Measurements from ENCODE around the gene KNDC1. TPM values are rescaled to one million over a fixed set of nuclear protein-coding genes. Genes with fewer than 3 reads are reported as not detected.

Gene KNDC1
- total RNA-seq, 4 donors from 2014 or later = 0.19 to 0.59 (median 0.39) TPM

GRCh38 chr10:133114726-133115452 lies 45.1 kb upstream of the KNDC1 start:
- DNase-seq (ENCODE audit: low spot score in 2 of 2) = no peak
- 81 to 82% methylated on average over 23 to 27 of the region's 33 CpGs for WGBS, 2 donors
- intact Hi-C loops (cut with DNase I; ENCODE audit: low total_unique reads) = no loop called here
- no peak for TF ChIP-seq POLR2A (IDR thresholded peaks at IDR 0.05)
- no peak for TF ChIP-seq CTCF (IDR thresholded peaks at IDR 0.05)
- H3K4me3 ChIP-seq (ENCODE audit: low read depth, poor library complexity, severe bottlenecking) = no peak overlapping the region

- intact Hi-C loops (cut with DNase I; ENCODE audit: low total_unique reads) = no loop called here
- no peak for DNase-seq (ENCODE audit: low spot score in 2 of 2)
- TF ChIP-seq POLR2A (IDR thresholded peaks at IDR 0.05) = no peak
- no peak for TF ChIP-seq CTCF (IDR thresholded peaks at IDR 0.05)
- 64 to 71% methylated on average over 8 to 13 of the region's 13 CpGs for WGBS, 2 donors
- no peak overlapping the region for H3K4me3 ChIP-seq (ENCODE audit: low read depth, poor library complexity, severe bottlenecking)
Observed at GRCh38 chr10:133115453-133115842, 44.6 kb upstream of the KNDC1 start.

DNA sequence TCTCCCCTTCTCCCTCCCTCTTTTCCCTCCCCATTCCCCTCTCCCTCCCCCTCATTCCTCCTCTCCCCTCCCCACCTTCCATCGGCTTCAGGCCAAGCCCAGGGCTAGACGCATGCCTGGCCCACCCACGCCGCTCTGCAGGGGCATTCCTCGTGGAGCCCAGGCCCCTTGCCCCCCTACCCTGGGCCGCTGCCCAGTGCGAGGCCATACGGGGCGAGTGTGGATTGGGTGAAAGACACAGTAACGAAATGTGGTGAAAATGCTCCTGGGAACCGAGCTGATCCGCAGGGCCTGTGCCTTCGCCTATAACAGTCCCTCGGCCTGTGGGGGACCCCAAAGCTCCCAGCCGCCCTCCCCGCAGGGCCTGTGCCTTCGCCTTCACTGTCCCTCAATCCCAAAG lies 44.0 kb upstream of the KNDC1 start:
- TF ChIP-seq CTCF (IDR thresholded peaks at IDR 0.05) (no peak), POLR2A (IDR thresholded peaks at IDR 0.05) (no peak)
- WGBS, 2 donors = 52 to 64% methylated on average over 17 of the region's 17 CpGs
- no peak overlapping the region for H3K4me3 ChIP-seq (ENCODE audit: low read depth, poor library complexity, severe bottlenecking)
- DNase-seq (ENCODE audit: low spot score in 2 of 2) = no peak
- intact Hi-C loops (cut with DNase I; ENCODE audit: low total_unique reads) = no loop called here

- intact Hi-C loops (cut with DNase I; ENCODE audit: low total_unique reads) = no loop called here
- H3K4me3 ChIP-seq (ENCODE audit: low read depth, poor library complexity, severe bottlenecking) = no peak overlapping the region
- TF ChIP-seq CTCF (IDR thresholded peaks at IDR 0.05) (no peak), POLR2A (IDR thresholded peaks at IDR 0.05) (no peak)
- WGBS, 2 donors = 62 to 69% methylated on average over 13 to 14 of the region's 14 CpGs
- DNase-seq (ENCODE audit: low spot score in 2 of 2) = no peak
Observed at GRCh38 chr10:133116455-133116854, 43.6 kb upstream of the KNDC1 start.

DNA sequence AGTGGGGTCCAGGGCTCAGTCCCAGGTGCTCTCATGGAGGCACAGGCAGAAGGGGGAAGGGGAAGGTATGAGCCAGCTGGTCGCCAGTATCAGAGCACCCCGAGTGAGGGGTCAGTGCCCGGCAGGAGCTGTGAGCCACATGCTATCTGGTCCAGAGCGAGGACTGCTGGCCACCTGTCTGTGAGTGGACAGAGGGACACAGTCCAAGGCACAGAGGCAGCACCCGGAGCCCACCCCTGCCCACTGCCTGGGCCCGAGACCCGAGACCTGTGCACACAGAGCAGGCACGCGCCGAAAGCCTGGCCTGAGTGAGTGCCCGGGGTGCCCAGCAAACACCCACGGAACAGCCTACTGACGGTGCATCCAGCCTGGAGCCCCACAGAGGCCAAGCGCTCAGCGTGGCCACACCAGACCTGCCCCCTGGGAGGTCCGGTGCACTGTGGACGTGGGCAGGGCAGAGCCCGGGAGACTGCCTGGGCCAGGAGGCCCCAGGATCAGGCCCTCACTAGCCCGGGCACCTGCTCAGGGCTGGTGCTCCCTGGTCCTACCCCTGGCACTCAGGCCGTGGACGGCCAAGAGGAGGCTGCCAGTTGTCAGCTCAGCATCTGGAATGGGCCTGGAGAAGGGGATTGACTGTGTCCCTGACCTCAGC lies 42.9 kb upstream of the KNDC1 start:
- intact Hi-C loops (cut with DNase I; ENCODE audit: low total_unique reads) = no loop called here
- H3K4me3 ChIP-seq (ENCODE audit: low read depth, poor library complexity, severe bottlenecking) = no peak overlapping the region
- 91% methylated on average over 8 of the region's 21 CpGs; no CpG with 5 or more reads in 1 of the 2 donors for WGBS, 2 donors
- no peak for DNase-seq (ENCODE audit: low spot score in 2 of 2)
- TF ChIP-seq POLR2A (IDR thresholded peaks at IDR 0.05) (no peak), CTCF (IDR thresholded peaks at IDR 0.05) (no peak)
